ENCODE measurements around the gene DYNC1I1. TPM values are rescaled to one million over a fixed set of nuclear protein-coding genes. Genes with fewer than 3 reads are reported as not detected.

The DYNC1I1 gene
- polyA plus RNA-seq, 1 donor from 2014 or later = 28.9 TPM

DNA sequence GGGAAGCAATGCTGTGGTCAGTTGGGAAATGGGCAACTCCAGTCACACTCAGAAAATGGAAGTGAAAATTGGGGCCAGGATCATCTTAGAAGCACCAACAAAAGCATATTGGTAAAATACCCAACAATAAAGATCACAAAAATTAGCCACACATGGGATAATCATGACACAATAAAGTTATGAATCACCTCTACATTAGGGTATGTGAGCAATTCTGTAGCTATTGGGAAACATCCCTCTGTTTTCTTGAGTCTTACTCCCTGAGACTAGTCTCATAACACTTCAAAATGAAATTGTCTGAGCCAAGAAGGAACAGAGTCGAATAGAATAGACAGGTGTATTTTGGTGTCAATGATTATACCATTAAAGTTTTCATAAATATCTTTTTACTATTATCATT, 178.3 kb downstream of the DYNC1I1 start:
- Histone ChIP-seq H3K4me3 (ENCODE audit: low read length) (no peak overlapping the region), H4K20me1 (ENCODE audit: insufficient read depth) (no peaks in the 10 kb centered on the region), H2AFZ (ENCODE audit: low read depth, low read length) (no peak overlapping the region), H3K79me2 (replicated peaks; ENCODE audit: insufficient read depth, low read length) (no peaks in the 10 kb centered on the region), H3K9me2 (ENCODE audit: insufficient read depth, low read length) (no peaks in the 10 kb centered on the region), H3K9me3 (ENCODE audit: low read length) (no peaks in the 10 kb centered on the region), H3K9ac (ENCODE audit: low read length) (no peak overlapping the region), H3K4me2 (ENCODE audit: low read length) (no peak overlapping the region), H3F3A (ENCODE audit: insufficient read depth, low read length, poor library complexity, severe bottlenecking) (no peaks in the 10 kb centered on the region), H3K27me3 (ENCODE audit: insufficient read depth, low read depth, low read length) (no peaks in the 10 kb centered on the region), H3K36me3 (ENCODE audit: insufficient read depth, low read length) (no peaks in the 10 kb centered on the region), H3K27ac (ENCODE audit: low read length) (no peak overlapping the region)
- TF ChIP-seq RAD21 (conservative IDR thresholded peaks at IDR 0.05) (no peak), SMC3 (conservative IDR thresholded peaks at IDR 0.05; ENCODE audit: poor library complexity) (no peak), MXI1 (conservative IDR thresholded peaks at IDR 0.05; ENCODE audit: poor library complexity, severe bottlenecking) (no peak), EP300 (conservative IDR thresholded peaks at IDR 0.05; ENCODE audit: poor library complexity, severe bottlenecking) (no peak), TAF1 (IDR thresholded peaks at IDR 0.05; ENCODE audit: low read depth) (no peak), POLR2AphosphoS5 (IDR thresholded peaks at IDR 0.05) (no peak), EZH2 (IDR thresholded peaks at IDR 0.05; ENCODE audit: borderline replicate concordance, insufficient read depth, low read length, poor library complexity, severe bottlenecking) (no peak)
- TF ChIP-seq, protein P1, sequence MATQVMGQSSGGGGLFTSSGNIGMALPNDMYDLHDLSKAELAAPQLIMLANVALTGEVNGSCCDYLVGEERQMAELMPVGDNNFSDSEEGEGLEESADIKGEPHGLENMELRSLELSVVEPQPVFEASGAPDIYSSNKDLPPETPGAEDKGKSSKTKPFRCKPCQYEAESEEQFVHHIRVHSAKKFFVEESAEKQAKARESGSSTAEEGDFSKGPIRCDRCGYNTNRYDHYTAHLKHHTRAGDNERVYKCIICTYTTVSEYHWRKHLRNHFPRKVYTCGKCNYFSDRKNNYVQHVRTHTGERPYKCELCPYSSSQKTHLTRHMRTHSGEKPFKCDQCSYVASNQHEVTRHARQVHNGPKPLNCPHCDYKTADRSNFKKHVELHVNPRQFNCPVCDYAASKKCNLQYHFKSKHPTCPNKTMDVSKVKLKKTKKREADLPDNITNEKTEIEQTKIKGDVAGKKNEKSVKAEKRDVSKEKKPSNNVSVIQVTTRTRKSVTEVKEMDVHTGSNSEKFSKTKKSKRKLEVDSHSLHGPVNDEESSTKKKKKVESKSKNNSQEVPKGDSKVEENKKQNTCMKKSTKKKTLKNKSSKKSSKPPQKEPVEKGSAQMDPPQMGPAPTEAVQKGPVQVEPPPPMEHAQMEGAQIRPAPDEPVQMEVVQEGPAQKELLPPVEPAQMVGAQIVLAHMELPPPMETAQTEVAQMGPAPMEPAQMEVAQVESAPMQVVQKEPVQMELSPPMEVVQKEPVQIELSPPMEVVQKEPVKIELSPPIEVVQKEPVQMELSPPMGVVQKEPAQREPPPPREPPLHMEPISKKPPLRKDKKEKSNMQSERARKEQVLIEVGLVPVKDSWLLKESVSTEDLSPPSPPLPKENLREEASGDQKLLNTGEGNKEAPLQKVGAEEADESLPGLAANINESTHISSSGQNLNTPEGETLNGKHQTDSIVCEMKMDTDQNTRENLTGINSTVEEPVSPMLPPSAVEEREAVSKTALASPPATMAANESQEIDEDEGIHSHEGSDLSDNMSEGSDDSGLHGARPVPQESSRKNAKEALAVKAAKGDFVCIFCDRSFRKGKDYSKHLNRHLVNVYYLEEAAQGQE (IDR thresholded peaks at IDR 0.05; ENCODE audit: borderline replicate concordance) = no peak
- TF ChIP-seq, protein P2, sequence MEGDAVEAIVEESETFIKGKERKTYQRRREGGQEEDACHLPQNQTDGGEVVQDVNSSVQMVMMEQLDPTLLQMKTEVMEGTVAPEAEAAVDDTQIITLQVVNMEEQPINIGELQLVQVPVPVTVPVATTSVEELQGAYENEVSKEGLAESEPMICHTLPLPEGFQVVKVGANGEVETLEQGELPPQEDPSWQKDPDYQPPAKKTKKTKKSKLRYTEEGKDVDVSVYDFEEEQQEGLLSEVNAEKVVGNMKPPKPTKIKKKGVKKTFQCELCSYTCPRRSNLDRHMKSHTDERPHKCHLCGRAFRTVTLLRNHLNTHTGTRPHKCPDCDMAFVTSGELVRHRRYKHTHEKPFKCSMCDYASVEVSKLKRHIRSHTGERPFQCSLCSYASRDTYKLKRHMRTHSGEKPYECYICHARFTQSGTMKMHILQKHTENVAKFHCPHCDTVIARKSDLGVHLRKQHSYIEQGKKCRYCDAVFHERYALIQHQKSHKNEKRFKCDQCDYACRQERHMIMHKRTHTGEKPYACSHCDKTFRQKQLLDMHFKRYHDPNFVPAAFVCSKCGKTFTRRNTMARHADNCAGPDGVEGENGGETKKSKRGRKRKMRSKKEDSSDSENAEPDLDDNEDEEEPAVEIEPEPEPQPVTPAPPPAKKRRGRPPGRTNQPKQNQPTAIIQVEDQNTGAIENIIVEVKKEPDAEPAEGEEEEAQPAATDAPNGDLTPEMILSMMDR (IDR thresholded peaks at IDR 0.05; ENCODE audit: poor library complexity, severe bottlenecking) = no peak

DNA sequence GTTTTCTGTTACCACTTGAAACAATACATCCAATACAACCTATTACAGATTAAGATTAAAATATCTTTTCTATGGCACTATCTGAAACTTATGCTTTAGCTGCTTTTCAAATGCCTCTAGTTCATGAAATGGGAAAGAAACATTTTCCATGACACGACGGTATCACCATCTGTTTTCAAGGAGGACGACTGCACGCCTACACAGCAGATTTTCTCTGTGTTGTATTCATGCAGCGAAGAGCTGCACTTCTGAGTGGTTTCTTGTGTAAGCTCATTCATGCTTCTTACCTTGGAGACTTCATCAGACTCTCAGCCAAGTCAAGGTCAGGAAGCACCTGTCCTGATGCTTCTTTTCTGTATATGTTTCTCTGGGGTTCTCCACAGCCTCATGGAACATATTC, 179.2 kb downstream of the DYNC1I1 start:
- H3K4me2 ChIP-seq (ENCODE audit: low read length) = no peak overlapping the region

More for the DNA sequence above, 179.2 kb downstream of the DYNC1I1 start:
- H3K79me2 ChIP-seq (replicated peaks; ENCODE audit: insufficient read depth, low read length) = no peaks in the 10 kb centered on the region
- no peak overlapping the region for H3K9ac ChIP-seq (ENCODE audit: low read length)
- no peaks in the 10 kb centered on the region for H3K36me3 ChIP-seq (ENCODE audit: insufficient read depth, low read length)
- no peaks in the 10 kb centered on the region for H3K27me3 ChIP-seq (ENCODE audit: insufficient read depth, low read depth, low read length)
- H2AFZ ChIP-seq (ENCODE audit: low read depth, low read length) = no peak overlapping the region
- H3K4me3 ChIP-seq (ENCODE audit: low read length) = no peak overlapping the region
- no peak overlapping the region for H3K27ac ChIP-seq (ENCODE audit: low read length)
- no peaks in the 10 kb centered on the region for H3K9me3 ChIP-seq (ENCODE audit: low read length)
- H3F3A ChIP-seq (ENCODE audit: insufficient read depth, low read length, poor library complexity, severe bottlenecking) = no peaks in the 10 kb centered on the region
- TF ChIP-seq MXI1 (conservative IDR thresholded peaks at IDR 0.05; ENCODE audit: poor library complexity, severe bottlenecking) (no peak), POLR2AphosphoS5 (IDR thresholded peaks at IDR 0.05) (no peak)
- TF ChIP-seq, protein P1 (IDR thresholded peaks at IDR 0.05; ENCODE audit: borderline replicate concordance) = no peak
- no peaks in the 10 kb centered on the region for H3K9me2 ChIP-seq (ENCODE audit: insufficient read depth, low read length)
- H4K20me1 ChIP-seq (ENCODE audit: insufficient read depth) = no peaks in the 10 kb centered on the region

All from neural cell (in vitro differentiated cells).